Liver (tissue), 9 donors: ENCODE results near the gene TICAM2. TPM values are rescaled to one million over a fixed set of nuclear protein-coding genes. Genes with fewer than 3 reads are reported as not detected.

Experiments
- DNase-seq: peaks from one replicate; pipeline ENCODE4 v3.0.0-alpha.2; 2017; ENCODE audit warnings: low spot score
- H3K27ac ChIP-seq, 2 donors: one replicate each; pipeline ENCODE4 v1.7.0; 2013; ENCODE audit warnings: inconsistent platforms in 2 of 2, low read length in 2 of 2, control low read depth in 1 of 2, low read depth in 1 of 2, mild to moderate bottlenecking in 1 of 2
- H3K27me3 ChIP-seq, 4 donors: one replicate each; pipeline versions ENCODE4 v1.6.1 to v1.7.0; 2013; ENCODE audit warnings: low read length in 3 of 4, inconsistent platforms in 1 of 4, mild to moderate bottlenecking in 1 of 4, moderate library complexity in 1 of 4; ENCODE audit not compliant: control insufficient read depth in 4 of 4, insufficient read depth in 4 of 4
- H3K36me3 ChIP-seq, 4 donors: one replicate each; pipeline versions ENCODE4 v1.6.1 to v1.7.0; 2013; ENCODE audit warnings: low read length in 3 of 4, mild to moderate bottlenecking in 3 of 4, low read depth in 1 of 4, moderate library complexity in 1 of 4; ENCODE audit not compliant: control insufficient read depth in 4 of 4, insufficient read depth in 3 of 4
- H3K4me1 ChIP-seq, 4 donors: one replicate each; pipeline versions ENCODE4 v1.6.1 to v1.7.0; 2013; ENCODE audit warnings: low read length in 3 of 4, mild to moderate bottlenecking in 3 of 4, moderate library complexity in 1 of 4; ENCODE audit not compliant: control insufficient read depth in 4 of 4, insufficient read depth in 4 of 4
- H3K4me3 ChIP-seq, 3 donors: one replicate each; pipeline versions ENCODE4 v1.6.1 to v1.7.0; 2013; ENCODE audit warnings: low read length in 3 of 3, control low read depth in 1 of 3, low read depth in 1 of 3, mild to moderate bottlenecking in 1 of 3
- H3K9ac ChIP-seq, 2 donors: one replicate each; pipeline ENCODE4 v1.7.0; 2013; ENCODE audit warnings: low read length in 2 of 2, mild to moderate bottlenecking in 2 of 2, moderate library complexity in 2 of 2, control low read depth in 1 of 2, low read depth in 1 of 2
- H3K9me3 ChIP-seq, 4 donors: one replicate each; pipeline versions ENCODE4 v1.6.1 to v1.7.0; 2013; ENCODE audit warnings: low read length in 3 of 4; ENCODE audit not compliant: control insufficient read depth in 4 of 4
- ATF3 ChIP-seq: IDR thresholded peaks from 2 replicates; pipeline ENCODE4 v1.6.1; 2016; ENCODE audit warnings: antibody characterized with exemption
- CTCF ChIP-seq: fragments of 150-350 bp; IDR thresholded peaks from 2 replicates; pipeline ENCODE4 v1.5.1; 2017; ENCODE audit warnings: improper control_type of control experiment, low read depth, low read length; ENCODE audit not compliant: missing input control
- EGR1 ChIP-seq, 2 donors: IDR thresholded peaks; 2 replicates each; pipeline ENCODE4 v1.6.1; 2016 to 2018; ENCODE audit warnings: antibody characterized with exemption in 2 of 2, low read depth in 2 of 2
- FOXA1 ChIP-seq: IDR thresholded peaks from 2 replicates; pipeline ENCODE4 v1.6.1; 2016; ENCODE audit warnings: antibody characterized with exemption
- FOXA2 ChIP-seq: IDR thresholded peaks from 2 replicates; pipeline ENCODE4 v1.6.1; 2016; ENCODE audit warnings: antibody characterized with exemption
- GABPA ChIP-seq, 2 donors: IDR thresholded peaks in 1 of 2; conservative IDR thresholded peaks in 1 of 2; 2 replicates each; pipeline ENCODE4 v1.6.1; 2016; ENCODE audit warnings: antibody characterized with exemption in 2 of 2, mild to moderate bottlenecking in 1 of 2, moderate library complexity in 1 of 2
- HNF4A ChIP-seq, 2 donors: conservative IDR thresholded peaks; 2 replicates each; pipeline ENCODE4 v1.6.1; 2016; ENCODE audit warnings: antibody characterized with exemption in 2 of 2, mild to moderate bottlenecking in 2 of 2
- HNF4G ChIP-seq: IDR thresholded peaks from 2 replicates; pipeline ENCODE4 v1.6.1; 2016; ENCODE audit warnings: antibody characterized with exemption
- JUND ChIP-seq, 2 donors: IDR thresholded peaks; 2 replicates each; pipeline ENCODE4 v1.6.1; 2016; ENCODE audit warnings: antibody characterized with exemption in 2 of 2
- MAX ChIP-seq: IDR thresholded peaks from 2 replicates; pipeline ENCODE4 v1.6.1; 2016; ENCODE audit warnings: antibody characterized with exemption
- NR2F2 ChIP-seq: IDR thresholded peaks from 2 replicates; pipeline ENCODE4 v1.6.1; 2016; ENCODE audit warnings: antibody characterized with exemption
- RAD21 ChIP-seq, 2 donors: IDR thresholded peaks; 2 replicates each; pipeline ENCODE4 v1.6.1; 2016; ENCODE audit warnings: antibody characterized with exemption in 2 of 2, mild to moderate bottlenecking in 2 of 2
- REST ChIP-seq: IDR thresholded peaks from 2 replicates; pipeline ENCODE4 v1.6.1; 2016; ENCODE audit warnings: antibody characterized with exemption, mild to moderate bottlenecking
- RXRA ChIP-seq, 2 donors: IDR thresholded peaks; 2 replicates each; pipeline ENCODE4 v1.6.1; 2017 to 2018; ENCODE audit warnings: antibody characterized with exemption in 2 of 2, mild to moderate bottlenecking in 1 of 2
- SP1 ChIP-seq: IDR thresholded peaks from 2 replicates; pipeline ENCODE4 v1.6.1; 2018; ENCODE audit warnings: antibody characterized with exemption, mild to moderate bottlenecking
- TAF1 ChIP-seq: conservative IDR thresholded peaks from 2 replicates; pipeline ENCODE4 v1.6.1; 2016; ENCODE audit warnings: antibody characterized with exemption, mild to moderate bottlenecking
- YY1 ChIP-seq: IDR thresholded peaks from 2 replicates; pipeline ENCODE4 v1.6.1; 2016; ENCODE audit warnings: antibody characterized with exemption, mild to moderate bottlenecking
- ZBTB33 ChIP-seq: IDR thresholded peaks from 2 replicates; pipeline ENCODE4 v1.6.1; 2016; ENCODE audit warnings: antibody characterized with exemption
- WGBS: extraction: QIAGEN DNeasy Blood & Tissue Kit; methylation state at CpG from one replicate; pipeline ENCODE4 v1.1.7; 2013; 5-methylcytosine and 5-hydroxymethylcytosine counted together
- polyA plus RNA-seq, 2 donors: library from polyadenylated mRNA; stranded (reverse) in 1 of 2; unstranded in 1 of 2; fragments of 200-250 nt in 1 of 2; fragments of >200 nt in 1 of 2; fragmentation: Nextera tagmentation in 1 of 2; extraction: Ambion mirVana in 1 of 2; gene quantifications; one replicate each; pipeline versions ENCODE4 v1.2.1 to v1.2.3, GENCODE V29; 2013 to 2015
- total RNA-seq, 2 donors: library from RNA; depleted of rRNA; stranded (reverse); fragments of >200 nt; gene quantifications; one replicate each; pipeline ENCODE4 v1.2.3, GENCODE V29; 2014
- donor health status: healthy.
- donor health status: healthy.
- donor health status: healthy.
- donor health status: healthy.
- donor health status: healthy.

TICAM2 gene
- total and polyA plus RNA-seq, 4 donors: 0.50 to 1.5 (median 0.95) TPM

GRCh38 chr5:115578657-115579056 lies 23.6 kb downstream of the TICAM2 start:
- no peak for TF ChIP-seq ATF3
- TF ChIP-seq MAX: no peak
- no peak for TF ChIP-seq CTCF
- TF ChIP-seq JUND (IDR thresholded peaks at IDR 0.05): no peak
- no peak for TF ChIP-seq RXRA (IDR thresholded peaks at IDR 0.05)
- no peak for TF ChIP-seq ZBTB33
- no peak for TF ChIP-seq SP1
- TF ChIP-seq NR2F2: no peak
- no peak for TF ChIP-seq REST
- no peak for TF ChIP-seq HNF4G
- TF ChIP-seq HNF4A (conservative IDR thresholded peaks at IDR 0.05): no peak
- TF ChIP-seq EGR1 (IDR thresholded peaks at IDR 0.05; ENCODE audit: low read depth in 2 of 2): no peak
- no peak for TF ChIP-seq FOXA1
- H3K27me3 ChIP-seq: no peaks in the 10 kb centered on the region
- DNase-seq: no peak
- 85% methylated on average over 3 of the region's 3 CpGs for WGBS
- H3K9ac ChIP-seq: no peak overlapping the region
- peaks cover 0 to 3% (median 0%) of the 10 kb centered on the region in 4 donors for H3K36me3 ChIP-seq
- no peaks in the 10 kb centered on the region for H3K4me1 ChIP-seq
- no peak overlapping the region for H3K27ac ChIP-seq
- H3K4me3 ChIP-seq: no peak overlapping the region
- no peaks in the 10 kb centered on the region for H3K9me3 ChIP-seq

GRCh38 chr5:115577741-115578140 lies 24.5 kb downstream of the TICAM2 start:
- no peak overlapping the region for H3K9ac ChIP-seq
- peaks cover 0 to 3% (median 0%) of the 10 kb centered on the region in 4 donors for H3K36me3 ChIP-seq
- no peaks in the 10 kb centered on the region for H3K27me3 ChIP-seq
- no peaks in the 10 kb centered on the region for H3K4me1 ChIP-seq
- no peak overlapping the region for H3K4me3 ChIP-seq
- DNase-seq: no peak
- H3K27ac ChIP-seq: no peak overlapping the region
- H3K9me3 ChIP-seq: no peaks in the 10 kb centered on the region
- 93% methylated on average over 6 of the region's 6 CpGs for WGBS
- TF ChIP-seq SP1 (no peak), RXRA (IDR thresholded peaks at IDR 0.05) (no peak), HNF4G (no peak), REST (no peak), ZBTB33 (no peak), FOXA1 (no peak), GABPA (IDR thresholded peaks at IDR 0.05 in 1 of 2, conservative IDR thresholded peaks at IDR 0.05 in 1 of 2) (no peak), FOXA2 (no peak), RAD21 (IDR thresholded peaks at IDR 0.05) (no peak), TAF1 (no peak), HNF4A (conservative IDR thresholded peaks at IDR 0.05) (no peak), JUND (IDR thresholded peaks at IDR 0.05) (no peak), YY1 (no peak), ATF3 (no peak), NR2F2 (no peak)
